Erythroblast (primary cell): Measurements from ENCODE around the gene C16orf90.

Experiments used
- DNase-seq, 2 experiments: peaks; one replicate each; lab custom pipeline; 2025; lab: John Stamatoyannopoulos, UW
- GATA1 ChIP-seq: IDR thresholded peaks from 2 replicates; pipeline ENCODE4 v1.6.1; 2011; ENCODE audit warnings: low read depth, mild to moderate bottlenecking, control low read depth, low read length, moderate library complexity
- POLR2A ChIP-seq: IDR thresholded peaks from 2 replicates; pipeline ENCODE4 v1.6.1; 2011; ENCODE audit warnings: mild to moderate bottlenecking, low read length

C16orf90 gene

DNA sequence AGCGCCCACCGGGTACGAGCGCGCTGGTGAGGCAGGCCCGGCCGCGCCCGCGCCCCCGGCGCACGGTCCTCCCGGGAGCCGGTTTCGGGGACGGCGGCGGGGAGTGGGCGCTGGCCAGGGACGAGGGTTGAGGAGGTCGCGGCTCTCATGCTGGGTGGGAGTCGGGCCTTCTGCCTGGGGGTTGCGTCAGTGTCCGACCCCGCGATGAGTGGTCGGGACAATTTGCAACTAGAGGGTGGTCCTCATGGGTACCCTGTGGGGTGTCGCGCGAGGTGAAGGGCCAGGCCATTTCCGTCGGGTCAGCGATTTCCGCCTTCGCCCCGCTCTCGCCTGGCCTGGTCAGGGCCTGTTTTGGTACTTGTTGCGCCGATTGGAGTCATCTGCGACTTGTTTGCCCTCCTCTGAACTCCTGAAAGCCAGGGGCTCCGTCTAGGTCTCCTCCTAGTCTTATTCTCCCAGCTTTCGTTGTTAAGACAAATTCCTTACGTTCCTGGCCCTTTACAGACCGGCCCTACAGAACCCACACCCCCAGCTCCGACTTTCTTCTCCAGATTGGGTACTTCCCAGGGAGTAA is 36.9 kb downstream of the C16orf90 start:
- TF ChIP-seq POLR2A = no peak
- no peak for TF ChIP-seq GATA1
- DNase-seq = peak; percentile 47 to 64

- DNase-seq = peak; percentile 94 to 96
- peak; percentile 77 for TF ChIP-seq POLR2A
- TF ChIP-seq GATA1 = no peak
Measured at GRCh38 chr16:3457434-3458252, 37.6 kb downstream of the C16orf90 start.

GRCh38 chr16:3454631-3455147 is 40.6 kb downstream of the C16orf90 start:
- TF ChIP-seq POLR2A = no peak
- TF ChIP-seq GATA1 = no peak
- no peak for DNase-seq

DNA sequence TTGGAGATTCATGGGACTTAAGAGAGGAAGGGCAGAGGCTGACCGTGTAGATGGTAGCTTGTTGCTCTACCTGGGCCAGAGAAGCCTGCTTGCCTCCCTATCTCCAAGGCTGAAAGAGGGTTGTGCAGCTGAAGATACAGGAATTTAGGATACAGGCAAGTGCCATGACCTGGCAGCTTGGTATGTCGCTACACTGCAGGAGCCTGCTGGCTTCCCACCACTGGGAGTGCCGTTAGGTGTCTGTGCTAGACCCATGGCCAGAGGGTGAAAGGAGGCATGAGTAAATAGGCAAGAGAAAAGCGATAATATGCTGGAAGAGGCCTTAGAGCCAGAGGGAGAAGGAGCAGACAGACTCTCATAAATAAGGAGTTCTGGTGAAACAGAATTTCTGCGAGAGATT is 41.2 kb downstream of the C16orf90 start:
- no peak for DNase-seq
- TF ChIP-seq POLR2A = no peak
- TF ChIP-seq GATA1 = no peak

- peak; percentile 63 for DNase-seq
Measured at GRCh38 chr16:3444032-3444388, 51.3 kb downstream of the C16orf90 start.

More at GRCh38 chr16:3444032-3444388, 51.3 kb downstream of the C16orf90 start:
- TF ChIP-seq POLR2A (peak; percentile 58), GATA1 (no peak)
